H1 (cell line): Measurements from ENCODE around the gene PRKAR1B.

Experiments used
- CTCF ChIP-seq, 3 experiments: IDR thresholded peaks; 1 replicate in 2 of 3; 2 replicates in 1 of 3; pipeline versions ENCODE4 v1.5.1 to v1.6.1; 2011; ENCODE audit warnings: low read length in 3 of 3, mild to moderate bottlenecking in 3 of 3, inconsistent platforms in 2 of 3, low read depth in 1 of 3, moderate library complexity in 1 of 3; ENCODE audit not compliant: insufficient read depth in 1 of 3; ENCODE audit errors: control extremely low read depth in 1 of 3
- EZH2 ChIP-seq: fragments of 200-600 bp; sonication (generic); IDR thresholded peaks from 2 replicates; pipeline ENCODE4 v1.7.1; 2012; ENCODE audit warnings: low read depth, mild to moderate bottlenecking, moderate library complexity, low read length, inconsistent platforms; ENCODE audit not compliant: severe bottlenecking
- ZNF274 ChIP-seq: IDR thresholded peaks from 2 replicates; pipeline ENCODE4 v1.7.0; 2012; ENCODE audit warnings: low read length, borderline replicate concordance; ENCODE audit errors: extremely low read depth

GRCh38 chr7:772861-773621 lies 46.0 kb upstream of the PRKAR1B start:
- TF ChIP-seq CTCF (IDR thresholded peaks at IDR 0.05; ENCODE audit: control extremely low read depth in 1 of 3, insufficient read depth in 1 of 3, low read depth in 1 of 3, low read length in 3 of 3) (no peak), EZH2 (no peak), ZNF274 (no peak)
